MM.1S (cell line): Measurements from ENCODE around the gene VWA5B2.

Source experiments
- DNase-seq: peaks from one replicate; pipeline ENCODE4 v3.0.0-alpha.2; 2015
- H2AFZ ChIP-seq: fragments of 300-600 bp; sonication (generic); 2 replicates; pipeline ENCODE4 v1.6.0; 2016; ENCODE audit warnings: antibody characterized with exemption, low read length
- H3F3A ChIP-seq: fragments of 300-600 bp; sonication (generic); 2 replicates; pipeline ENCODE4 v1.6.1; 2016; ENCODE audit warnings: mild to moderate bottlenecking, antibody characterized with exemption, low read length, moderate library complexity, mixed read lengths; ENCODE audit not compliant: insufficient read depth
- H3K27ac ChIP-seq: fragments of 300-600 bp; sonication (generic); 2 replicates; pipeline ENCODE4 v1.5.1; 2016; ENCODE audit warnings: mild to moderate bottlenecking, low read length
- H3K27me3 ChIP-seq: fragments of 300-600 bp; sonication (generic); replicated peaks from 2 replicates; pipeline ENCODE4 v1.6.0; 2016; ENCODE audit warnings: low read length; ENCODE audit not compliant: insufficient read depth
- H3K36me3 ChIP-seq: fragments of 300-600 bp; sonication (generic); replicated peaks from 2 replicates; pipeline ENCODE4 v1.6.1; 2016; ENCODE audit warnings: mild to moderate bottlenecking, low read length, mixed read lengths; ENCODE audit not compliant: insufficient read depth
- H3K4me1 ChIP-seq: fragments of 300-600 bp; sonication (generic); 2 replicates; pipeline ENCODE4 v1.6.1; 2016; ENCODE audit warnings: low read length, mixed read lengths
- H3K4me2 ChIP-seq: fragments of 300-600 bp; sonication (generic); 2 replicates; pipeline ENCODE4 v1.6.0; 2016; ENCODE audit warnings: low read depth, low read length
- H3K4me3 ChIP-seq: fragments of 300-600 bp; sonication (generic); 2 replicates; pipeline ENCODE4 v1.5.1; 2016; ENCODE audit warnings: low read length, mixed read lengths
- H3K79me2 ChIP-seq: fragments of 300-600 bp; sonication (generic); 2 replicates; pipeline ENCODE4 v1.6.1; 2016; ENCODE audit warnings: mixed run types, low read length, mixed read lengths
- H3K9ac ChIP-seq: fragments of 300-600 bp; sonication (generic); 2 replicates; pipeline ENCODE4 v1.6.1; 2016; ENCODE audit warnings: low read length, mixed read lengths
- H3K9me2 ChIP-seq: fragments of 300-600 bp; sonication (generic); replicated peaks from 2 replicates; pipeline ENCODE4 v1.6.1; 2016; ENCODE audit warnings: mild to moderate bottlenecking, low read length, mixed read lengths; ENCODE audit not compliant: insufficient read depth
- H3K9me3 ChIP-seq: fragments of 300-600 bp; sonication (generic); replicated peaks from 2 replicates; pipeline ENCODE4 v1.6.1; 2016; ENCODE audit warnings: mild to moderate bottlenecking, low read length, mixed read lengths; ENCODE audit not compliant: insufficient read depth
- H4K20me1 ChIP-seq: fragments of 300-600 bp; sonication (generic); 2 replicates; pipeline ENCODE4 v1.6.1; 2016; ENCODE audit warnings: mild to moderate bottlenecking, low read length, moderate library complexity, mixed read lengths; ENCODE audit not compliant: insufficient read depth
- CTCF ChIP-seq: fragments of 300-600 bp; sonication (generic); IDR thresholded peaks from 2 replicates; pipeline ENCODE4 v1.5.1; 2016; ENCODE audit warnings: antibody characterized with exemption, low read length, mixed read lengths
- EZH2 ChIP-seq: fragments of 300-600 bp; sonication (generic); optimal IDR thresholded peaks from 2 replicates; pipeline ENCODE3; 2017; ENCODE audit warnings: low read depth, mild to moderate bottlenecking, antibody characterized with exemption, low read length, mixed read lengths
- EZH2phosphoT487 ChIP-seq: fragments of 300-600 bp; sonication (generic); IDR thresholded peaks from 2 replicates; pipeline ENCODE4 v1.6.1; 2018; ENCODE audit warnings: antibody characterized with exemption, low read length

The VWA5B2 gene

GRCh38 chr3:184290331-184290730 is 60.9 kb downstream of the VWA5B2 start:
- TF ChIP-seq EZH2phosphoT487 (no peak), CTCF (no peak), EZH2 (no peak)
- Histone ChIP-seq H3K79me2 (no peaks in the 10 kb centered on the region), H2AFZ (no peak overlapping the region), H3K4me1 (no peaks in the 10 kb centered on the region), H4K20me1 (no peaks in the 10 kb centered on the region), H3K27me3 (peaks cover 45% of the 10 kb centered on the region), H3K4me3 (no peak overlapping the region), H3F3A (no peaks in the 10 kb centered on the region), H3K9ac (no peak overlapping the region), H3K36me3 (no peaks in the 10 kb centered on the region), H3K4me2 (no peak overlapping the region), H3K27ac (no peak overlapping the region), H3K9me3 (no peaks in the 10 kb centered on the region), H3K9me2 (no peaks in the 10 kb centered on the region)
- DNase-seq = no peak

- peaks cover 42% of the 10 kb centered on the region for H3K27me3 ChIP-seq
- no peaks in the 10 kb centered on the region for H3K9me3 ChIP-seq
- no peaks in the 10 kb centered on the region for H3K4me1 ChIP-seq
- TF ChIP-seq CTCF (no peak), EZH2 (no peak), EZH2phosphoT487 (no peak)
- no peak overlapping the region for H3K4me2 ChIP-seq
- no peaks in the 10 kb centered on the region for H3K36me3 ChIP-seq
- H4K20me1 ChIP-seq = no peaks in the 10 kb centered on the region
- no peak overlapping the region for H3K27ac ChIP-seq
- no peaks in the 10 kb centered on the region for H3K79me2 ChIP-seq
- no peak for DNase-seq
- no peak overlapping the region for H2AFZ ChIP-seq
- H3F3A ChIP-seq = no peaks in the 10 kb centered on the region
- no peaks in the 10 kb centered on the region for H3K9me2 ChIP-seq
- no peak overlapping the region for H3K4me3 ChIP-seq
- H3K9ac ChIP-seq = no peak overlapping the region
These were observed 61.8 kb downstream of the VWA5B2 start for GRCh38 chr3:184291044-184291737.
